Measurements from ENCODE around the gene AFF3.

Gene AFF3

DNA sequence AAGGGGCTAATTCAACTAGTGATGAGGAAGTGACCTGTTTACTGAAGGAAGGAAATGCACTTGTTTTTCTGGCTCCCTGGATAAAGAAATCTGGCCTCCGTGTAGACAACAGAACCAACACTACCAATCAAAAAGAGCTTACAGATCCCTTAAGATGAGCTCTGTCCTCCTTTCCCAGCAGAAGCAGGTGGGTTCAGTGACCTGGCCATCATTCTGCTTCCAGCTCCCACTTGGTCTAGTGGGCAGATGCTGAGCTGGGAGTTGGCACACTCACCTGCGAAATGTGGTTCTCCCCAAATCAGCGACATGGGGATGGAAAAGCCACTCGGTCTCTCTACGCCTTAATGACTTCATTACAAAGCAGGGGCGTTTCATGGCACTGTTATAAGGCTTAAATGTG is 132.6 kb downstream of the AFF3 start:
- no peak for TF ChIP-seq CTCF (conservative IDR thresholded peaks at IDR 0.05; ENCODE audit: low read depth, low read length)
- DNase-seq (ENCODE audit: low read depth), result no peak
- no peak overlapping the region for H3K4me3 ChIP-seq (ENCODE audit: low read depth, low read length)

DNA sequence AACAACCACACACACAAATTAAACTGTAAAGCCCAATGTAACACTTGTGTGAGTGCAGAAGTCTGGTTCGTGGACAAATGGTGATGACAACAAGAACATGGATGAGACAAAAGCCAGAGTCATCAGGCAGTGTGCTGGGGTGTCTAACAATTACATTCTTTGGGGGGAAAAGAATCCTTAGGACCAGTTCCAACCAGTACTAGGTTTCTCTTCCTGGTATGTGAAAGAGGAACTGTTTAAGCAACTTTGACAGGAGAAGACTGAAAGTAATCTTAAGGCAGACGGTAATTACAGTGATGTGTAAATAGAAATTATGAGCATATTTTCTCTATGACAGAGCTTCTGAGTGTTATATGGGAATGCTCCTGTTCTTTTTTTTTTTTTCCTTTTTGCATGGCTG is 133.4 kb downstream of the AFF3 start:
- H3K4me3 ChIP-seq (ENCODE audit: low read depth, low read length), result no peak overlapping the region
- DNase-seq (ENCODE audit: low read depth), result peak; percentile 40
- TF ChIP-seq CTCF (conservative IDR thresholded peaks at IDR 0.05; ENCODE audit: low read depth, low read length), result no peak

GRCh38 chr2:100006516-100006915 is 135.9 kb downstream of the AFF3 start:
- no peak for TF ChIP-seq CTCF (conservative IDR thresholded peaks at IDR 0.05; ENCODE audit: low read depth, low read length)
- no peak for DNase-seq (ENCODE audit: low read depth)
- H3K4me3 ChIP-seq (ENCODE audit: low read depth, low read length), result no peak overlapping the region

- no peak overlapping the region for H3K4me3 ChIP-seq (ENCODE audit: low read depth, low read length)
- TF ChIP-seq CTCF (conservative IDR thresholded peaks at IDR 0.05; ENCODE audit: low read depth, low read length), result no peak
- DNase-seq (ENCODE audit: low read depth), result no peak
Observed at GRCh38 chr2:100004959-100005387, 137.4 kb downstream of the AFF3 start.

DNA sequence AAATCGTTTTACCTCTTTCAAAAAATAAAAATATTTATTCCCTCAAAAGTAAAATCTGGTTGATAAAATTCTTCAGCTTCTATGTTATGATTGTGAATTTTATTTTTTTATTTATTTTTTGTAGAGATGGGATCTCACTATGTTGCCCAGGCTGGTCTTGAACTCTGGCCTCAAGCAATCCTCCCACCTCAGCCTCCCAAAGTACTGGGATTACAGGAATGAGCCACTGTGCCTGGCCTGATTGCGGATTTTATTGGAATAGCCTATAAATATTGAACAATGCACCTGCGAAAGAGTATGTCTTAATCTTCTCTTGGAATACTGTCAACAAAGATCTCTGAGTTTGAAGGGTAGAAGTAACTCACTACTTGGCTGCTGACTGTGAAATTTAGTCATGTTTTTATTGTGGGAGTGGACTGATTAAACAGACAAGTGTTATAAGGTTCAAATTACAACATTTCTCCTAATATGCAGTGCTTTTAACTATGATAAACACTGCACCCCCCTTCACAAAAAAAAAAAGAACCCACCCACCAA is 138.0 kb downstream of the AFF3 start:
- DNase-seq (ENCODE audit: low read depth), result no peak
- TF ChIP-seq CTCF (conservative IDR thresholded peaks at IDR 0.05; ENCODE audit: low read depth, low read length), result no peak
- no peak overlapping the region for H3K4me3 ChIP-seq (ENCODE audit: low read depth, low read length)

- no peak for TF ChIP-seq CTCF (conservative IDR thresholded peaks at IDR 0.05; ENCODE audit: low read depth, low read length)
- DNase-seq (ENCODE audit: low read depth), result no peak
- H3K4me3 ChIP-seq (ENCODE audit: low read depth, low read length), result no peak overlapping the region
Observed at GRCh38 chr2:100002059-100002458, 140.3 kb downstream of the AFF3 start.

DNA sequence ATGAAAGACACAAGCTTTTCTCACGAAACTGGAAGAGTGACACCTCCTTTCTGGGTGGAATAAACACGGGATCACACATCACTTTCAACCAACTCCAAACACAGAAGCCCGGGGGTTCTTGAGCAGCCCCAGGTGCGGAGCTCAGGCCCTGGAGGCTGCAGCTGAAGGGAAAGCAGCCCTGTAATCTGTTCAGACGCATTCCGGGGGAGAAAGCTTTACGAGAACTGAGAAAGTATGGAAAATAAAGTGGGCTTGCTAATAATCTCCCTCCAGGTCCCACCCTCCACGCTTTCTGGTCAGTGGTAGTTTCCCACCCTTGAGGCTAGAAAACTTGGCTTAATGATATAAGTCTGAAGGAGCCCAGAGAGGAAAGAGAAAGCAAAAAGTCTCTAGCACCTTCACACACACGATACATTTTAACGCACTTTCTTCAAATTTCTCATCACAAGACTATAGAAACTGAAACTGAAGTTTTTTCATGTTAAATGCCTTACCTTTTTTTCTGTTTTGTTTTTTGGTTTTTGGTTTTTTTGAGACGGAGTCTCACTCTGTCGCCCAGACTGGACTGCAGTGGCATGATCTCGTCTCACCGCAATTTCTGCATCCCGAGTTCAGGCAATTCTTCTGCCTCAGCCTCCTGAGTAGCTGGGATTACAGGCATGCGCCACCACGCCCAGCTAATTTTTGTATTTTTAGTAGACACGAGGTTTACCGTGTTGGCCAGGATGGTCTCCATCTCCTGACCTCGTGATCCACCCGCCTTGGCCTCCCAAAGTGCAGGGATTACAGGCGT is 141.3 kb downstream of the AFF3 start:
- H3K4me3 ChIP-seq (ENCODE audit: low read depth, low read length), result no peak overlapping the region
- no peak for DNase-seq (ENCODE audit: low read depth)
- no peak for TF ChIP-seq CTCF (conservative IDR thresholded peaks at IDR 0.05; ENCODE audit: low read depth, low read length)

Data from choroid plexus epithelial cell (primary cell).